ENCODE measurements around the gene CORO2B.
A peak's percentile ranks its signal among the peaks of the same experiment; 100 is the strongest.

CORO2B gene

GRCh38 chr15:68653031-68653635 is 74.3 kb downstream of the CORO2B start:
- no peak for DNase-seq

GRCh38 chr15:68653801-68654200 is 75.0 kb downstream of the CORO2B start:
- DNase-seq, result no peak

DNA sequence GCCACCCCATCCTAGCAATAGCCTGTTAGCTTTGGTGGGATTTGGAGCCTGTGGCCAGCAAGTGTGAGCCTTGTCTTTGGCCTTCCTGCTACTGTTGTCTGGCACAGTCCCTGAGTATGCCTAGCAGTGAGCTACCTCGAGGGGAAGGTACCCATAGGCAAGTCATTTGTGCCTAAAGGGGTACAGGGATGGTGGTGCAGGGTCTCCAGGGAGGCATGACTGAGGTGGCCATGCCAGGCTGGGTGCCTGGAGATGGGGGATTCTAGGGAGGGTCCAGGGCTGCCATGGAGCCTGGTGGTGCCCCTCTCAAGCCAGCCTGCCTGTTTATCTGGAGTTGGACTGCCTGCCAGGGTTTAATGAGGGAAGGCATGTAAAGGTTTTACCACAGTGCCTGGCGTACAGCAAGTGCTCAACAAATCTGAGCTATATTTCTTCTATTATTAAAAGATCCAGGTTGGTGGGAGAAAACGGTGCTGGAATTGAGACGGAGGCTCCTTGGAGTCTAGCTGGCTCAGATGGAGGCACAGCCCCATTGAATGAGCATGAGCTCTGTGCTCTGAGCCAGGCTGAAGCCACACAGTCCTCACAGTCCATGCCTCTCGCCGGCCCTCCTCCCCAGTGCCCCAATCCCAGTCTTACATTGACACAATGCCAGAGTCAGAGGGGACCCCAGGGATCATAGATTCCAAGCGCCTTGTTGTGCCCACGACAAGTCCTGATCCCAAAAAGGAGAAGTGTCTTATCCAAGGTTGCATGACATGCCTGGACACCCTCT is 76.2 kb downstream of the CORO2B start:
- no peak for DNase-seq

DNA sequence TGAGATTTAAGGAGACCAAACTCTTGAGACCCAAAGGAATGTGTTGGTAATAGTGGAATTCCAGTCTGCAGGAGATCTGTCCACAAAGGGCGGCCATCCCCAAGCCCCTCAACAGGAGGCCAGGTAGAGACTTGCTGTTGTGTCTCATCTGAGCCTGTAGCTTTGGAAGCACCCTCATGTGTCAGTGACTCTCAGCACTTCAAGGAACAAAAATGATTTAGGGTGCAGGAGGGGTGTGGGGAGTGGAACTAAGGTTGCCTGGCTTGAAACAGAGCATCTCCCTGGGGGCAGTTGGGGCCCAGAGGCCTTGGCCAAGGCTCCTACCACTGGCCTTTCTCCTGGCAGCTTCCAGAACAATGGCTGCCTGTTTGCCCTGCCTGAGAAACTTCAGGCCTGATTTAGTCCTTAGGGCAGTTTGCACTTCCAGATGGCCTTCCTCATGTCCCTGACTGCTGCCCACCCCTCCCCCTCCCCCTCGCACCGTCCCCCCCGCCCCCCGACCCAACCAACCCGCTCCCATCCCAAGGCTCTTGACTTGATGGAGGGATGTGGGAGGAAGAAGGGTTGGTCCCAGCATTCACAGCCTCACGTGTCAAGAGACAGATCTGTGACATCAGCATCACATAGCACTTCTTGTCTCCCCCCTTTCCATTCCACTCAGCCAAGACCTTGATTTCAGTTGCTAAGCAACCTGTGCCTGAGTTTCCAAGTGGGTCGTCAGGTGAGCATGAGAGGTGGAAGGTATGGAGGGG is 77.1 kb downstream of the CORO2B start:
- no peak for DNase-seq

DNA sequence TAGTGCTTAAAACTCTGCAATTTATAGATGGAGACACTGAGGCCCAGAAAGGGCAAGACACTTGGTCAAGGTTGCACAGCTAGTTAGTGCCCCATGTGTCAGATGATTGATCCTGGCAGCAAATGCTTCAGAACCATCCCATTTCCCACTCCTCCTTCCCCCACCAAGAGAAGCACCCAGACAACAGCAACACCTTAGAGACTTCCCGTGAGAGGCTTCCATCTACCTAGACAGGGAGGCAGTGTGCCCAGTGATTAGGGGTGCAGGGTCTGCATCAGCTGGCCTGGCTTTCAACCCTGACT is 77.6 kb downstream of the CORO2B start:
- no peak for DNase-seq

GRCh38 chr15:68658151-68658550 is 79.4 kb downstream of the CORO2B start:
- no peak for DNase-seq

DNA sequence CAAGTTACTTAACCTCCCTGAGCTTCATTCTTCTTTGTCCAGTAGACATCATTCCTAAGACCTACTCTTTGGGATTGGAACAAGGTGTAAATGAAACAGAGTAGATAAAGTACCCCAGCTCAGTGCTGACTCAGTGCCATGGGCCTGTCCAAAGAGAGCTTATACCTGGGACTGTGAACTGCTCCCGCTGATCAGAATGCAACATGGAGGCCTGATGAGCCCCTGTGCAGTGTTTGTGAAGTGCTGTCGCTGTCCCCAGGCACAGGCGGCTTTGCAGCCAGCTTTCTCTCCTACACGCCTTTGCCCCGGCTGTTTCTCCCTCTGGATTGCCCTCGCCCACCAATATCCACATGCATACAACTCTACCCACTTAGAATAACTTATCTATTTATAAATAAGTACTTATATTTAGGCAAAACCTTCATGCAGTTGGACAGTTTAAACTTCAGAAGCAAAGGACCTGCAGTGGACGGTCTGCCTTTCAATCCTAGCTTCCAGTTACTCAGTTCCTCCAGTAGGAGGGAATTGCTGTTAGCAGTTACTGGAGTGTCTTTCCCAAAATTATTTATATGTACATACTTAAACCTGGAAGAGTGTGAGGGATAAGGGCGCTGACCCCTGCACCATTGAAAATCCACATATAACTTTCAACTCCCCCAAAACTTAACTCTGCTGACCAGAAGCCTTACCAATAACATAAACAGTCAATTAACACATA is 80.0 kb downstream of the CORO2B start:
- no peak for DNase-seq

GRCh38 chr15:68663526-68663925 is 84.7 kb downstream of the CORO2B start:
- DNase-seq, result no peak

- DNase-seq, result peak; percentile 40
These were observed 87.5 kb downstream of the CORO2B start for GRCh38 chr15:68666120-68666811.

- no peak for DNase-seq
These were observed 88.1 kb downstream of the CORO2B start for GRCh38 chr15:68666812-68667450.

DNA sequence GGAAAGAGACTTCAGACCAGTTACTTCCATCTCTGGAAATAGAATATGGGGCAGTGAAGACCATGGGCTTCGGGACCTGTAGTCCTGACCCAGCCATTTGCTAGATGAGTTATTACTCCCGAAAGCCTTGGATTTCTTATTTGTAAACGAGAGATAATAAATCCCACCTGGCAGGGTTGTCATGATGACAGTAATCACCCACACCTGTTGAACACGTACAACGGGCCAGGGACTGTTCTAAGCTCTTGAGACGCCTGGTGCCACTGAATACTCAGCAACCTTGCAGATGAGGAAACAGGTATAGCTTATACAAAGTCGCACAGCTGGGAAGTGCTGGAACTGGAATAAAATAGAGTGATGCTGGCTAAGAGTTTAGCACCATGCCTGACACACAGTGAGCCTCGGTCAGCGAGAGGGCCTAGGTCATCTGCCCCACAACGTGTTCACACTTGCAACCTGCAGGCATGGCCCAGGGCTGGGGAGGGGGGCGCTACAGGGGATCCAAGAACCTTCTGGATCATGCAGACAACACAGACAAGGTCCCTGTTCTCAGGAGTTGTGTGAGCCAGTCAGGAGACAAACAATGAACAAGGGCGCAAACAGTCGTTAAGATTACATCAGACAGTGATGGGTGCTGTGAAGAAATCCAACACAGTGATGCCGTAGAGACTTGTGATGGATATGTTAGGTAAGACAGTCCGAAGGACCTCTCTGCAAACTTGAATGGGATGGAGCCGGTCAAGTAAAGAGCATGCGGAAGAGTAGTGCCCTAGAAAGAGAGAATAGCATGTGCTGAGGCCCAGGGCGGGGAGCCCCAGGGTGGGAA is 89.2 kb downstream of the CORO2B start:
- DNase-seq, result no peak

- DNase-seq, result no peak
These were observed 90.3 kb downstream of the CORO2B start for GRCh38 chr15:68668926-68669600.

DNA sequence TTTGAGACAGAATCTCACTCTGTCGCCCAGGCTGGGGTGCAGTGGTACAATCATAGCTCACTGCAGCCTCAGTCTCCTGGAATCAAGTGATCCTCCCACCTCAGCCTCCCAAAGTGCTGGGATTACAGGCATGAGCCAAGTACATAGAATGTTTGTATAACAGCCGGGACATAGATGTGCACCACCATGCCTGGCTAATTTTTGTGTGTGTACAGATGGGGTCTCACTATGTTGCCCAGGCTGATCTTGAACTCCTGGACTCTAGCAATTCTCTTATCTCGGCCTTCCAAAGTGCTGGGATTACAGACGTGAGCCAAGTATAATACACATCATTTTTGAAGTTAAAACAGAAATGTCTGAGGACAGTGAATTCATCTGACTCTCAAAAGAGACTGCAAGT is 93.5 kb downstream of the CORO2B start:
- DNase-seq, result no peak

GRCh38 chr15:68672781-68673205 is 94.0 kb downstream of the CORO2B start:
- DNase-seq, result no peak

DNA sequence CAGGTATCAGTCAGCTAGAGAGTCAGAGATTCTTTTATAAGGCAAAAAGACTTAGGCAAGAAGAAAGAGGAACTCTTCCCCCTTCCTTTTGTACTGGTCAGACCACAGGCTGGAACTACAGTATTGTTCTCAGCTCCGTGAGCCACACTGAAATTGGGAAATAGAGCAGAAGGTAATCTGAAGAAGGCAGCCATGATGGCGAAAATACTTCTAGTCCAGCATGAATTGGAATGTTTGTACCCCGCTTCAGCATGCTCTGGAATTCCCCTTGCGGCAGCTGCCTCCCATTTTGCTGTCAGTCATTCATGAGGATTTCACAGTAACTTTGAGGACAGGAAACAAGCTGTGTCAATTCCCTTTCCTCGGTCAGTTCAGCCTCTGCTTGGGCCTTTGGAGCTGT is 96.2 kb downstream of the CORO2B start:
- no peak for DNase-seq

DNA sequence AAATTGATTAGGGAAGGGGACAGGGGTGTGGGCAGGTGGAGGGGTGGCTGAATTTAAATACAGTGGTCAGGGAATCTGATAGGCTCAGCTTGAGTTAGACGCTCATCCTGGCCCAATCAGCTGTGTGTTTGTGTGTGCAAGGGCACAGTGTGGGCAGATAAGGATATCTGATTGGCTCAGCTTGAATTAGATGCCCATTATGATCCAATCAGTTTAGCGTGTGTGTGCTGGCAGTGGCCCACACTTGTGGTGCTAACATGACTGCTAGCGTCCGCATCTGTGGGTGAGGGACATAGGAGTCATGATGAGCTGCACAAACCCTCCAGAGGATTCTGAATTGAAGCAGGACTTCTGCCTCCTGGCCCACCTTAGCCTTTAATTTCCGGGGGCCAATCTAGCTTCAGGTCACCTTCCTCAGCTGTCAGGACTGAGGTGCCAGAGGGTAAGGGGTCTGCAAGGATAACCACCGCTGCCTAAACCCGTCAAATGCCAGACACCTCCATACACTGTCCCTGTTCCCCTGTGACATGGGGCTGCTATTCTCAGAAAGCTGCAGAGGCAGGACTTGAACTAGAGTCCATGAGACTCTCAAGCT is 97.3 kb downstream of the CORO2B start:
- no peak for DNase-seq

DNA sequence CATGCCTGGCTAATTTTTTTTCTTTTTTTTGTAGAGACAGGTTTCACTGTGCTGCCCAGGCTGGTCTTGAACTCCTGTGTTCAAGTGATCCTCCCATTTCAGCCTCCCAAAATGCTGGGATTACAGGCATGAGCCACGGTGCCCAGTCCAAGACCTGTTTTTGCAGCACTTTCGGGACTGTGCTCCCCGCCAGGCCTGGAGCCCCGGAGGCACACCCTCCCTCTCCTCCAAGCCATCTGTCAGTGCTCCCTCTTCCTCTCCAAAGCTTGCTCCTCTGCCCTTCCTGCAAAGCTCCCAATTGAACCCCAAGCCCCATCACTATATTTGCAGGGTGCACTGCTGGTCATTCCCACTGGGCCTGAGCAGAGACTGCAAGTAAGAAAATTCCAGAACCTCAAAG is 98.1 kb downstream of the CORO2B start:
- DNase-seq, result no peak

- DNase-seq, result no peak
These were observed 99.2 kb downstream of the CORO2B start for GRCh38 chr15:68677996-68678395.

DNA sequence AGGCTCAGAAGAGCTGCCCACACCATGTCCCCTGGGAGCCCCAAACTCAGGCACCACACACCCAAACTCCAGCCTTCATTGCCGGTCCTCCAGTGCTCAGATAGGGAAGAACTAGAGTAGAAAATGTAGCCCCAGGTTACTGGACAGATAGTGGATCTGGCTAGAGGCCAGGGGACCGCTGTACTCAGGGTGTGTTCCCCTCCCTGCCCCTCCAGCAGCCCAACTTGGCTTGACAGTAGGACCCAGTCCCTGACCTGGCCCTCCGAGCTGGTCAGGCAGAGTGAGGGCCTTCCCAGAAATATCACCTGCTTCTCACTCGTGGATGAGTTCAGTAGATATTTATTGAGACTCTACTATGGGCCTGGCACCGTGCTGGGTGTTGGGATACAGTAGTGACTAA is 100.0 kb downstream of the CORO2B start:
- DNase-seq, result no peak

- no peak for DNase-seq
These were observed 100.4 kb downstream of the CORO2B start for GRCh38 chr15:68679161-68679560.
